ENCODE measurements around the gene RAB2B.
A peak's percentile ranks its signal among the peaks of the same experiment; 100 is the strongest.

RAB2B gene

DNA sequence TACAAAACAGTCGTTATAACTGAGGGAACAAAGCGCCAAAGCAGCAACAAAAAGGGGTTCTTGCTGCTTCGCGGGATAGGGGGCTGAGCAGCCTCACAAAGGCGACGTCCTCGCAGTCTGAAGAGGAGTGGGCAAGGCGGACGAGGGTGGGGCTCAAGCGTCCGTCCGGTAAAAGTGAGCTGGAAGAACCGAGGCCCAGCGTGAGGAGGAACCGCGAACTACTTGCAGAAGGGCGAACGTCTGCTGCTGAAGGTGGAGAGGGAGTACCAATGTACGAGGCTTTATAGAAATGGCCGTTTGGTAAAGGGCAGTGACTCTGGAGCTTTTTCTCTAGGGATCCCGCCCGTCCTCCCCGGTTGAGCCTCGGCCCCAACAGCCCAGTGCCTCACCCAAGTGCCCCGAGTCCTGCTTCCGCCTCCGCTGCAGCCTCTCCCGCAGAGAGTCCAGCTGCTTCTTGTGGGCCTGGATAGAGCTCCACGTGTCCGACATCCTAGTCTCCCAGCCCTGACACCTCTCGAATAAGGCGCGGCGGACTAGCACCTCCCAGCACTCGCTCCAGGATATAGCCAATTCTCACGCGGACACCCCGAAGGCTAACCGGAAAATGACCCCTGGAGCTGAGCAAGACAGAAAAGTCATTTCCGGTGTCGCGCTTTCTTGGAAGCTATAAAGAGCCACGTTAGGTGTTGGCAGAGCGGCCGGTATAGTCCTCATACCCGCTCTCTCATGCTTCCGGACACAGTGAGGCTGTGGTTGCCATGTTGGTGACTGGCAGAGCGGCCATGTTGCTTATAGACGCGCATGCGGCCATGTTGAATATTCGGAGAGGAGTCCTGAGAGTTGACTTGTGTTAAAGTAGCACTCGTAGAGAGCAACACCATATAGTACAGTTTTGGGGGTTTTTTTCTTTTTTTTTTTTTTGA lies 34.2 kb upstream of the RAB2B start, which contains the start of gene METTL3:
Gene METTL3 (minus strand): TSS at position 606 of the 923 bp plus-strand sequence. CDS start 117 bp downstream, at position 489.
- Histone ChIP-seq H4K20me1 (peaks cover 11% of the 10 kb centered on the region; the same call in 1 of the 2 replicates), H3K9me3 (no peaks in the 10 kb centered on the region), H3K36me3 (peaks cover 35% of the 10 kb centered on the region), H3K4me2 (peak within 1 kb of the TSS; percentile 83), H3K9ac (peak within 1 kb of the TSS; percentile 92), H3K4me3 (peak within 1 kb of the TSS; percentile 85), H3K27ac (peak within 1 kb of the TSS; percentile 88), H3K27me3 (no peaks in the 10 kb centered on the region), H3K4me1 (peaks cover 19% of the 10 kb centered on the region)
- no peak for TF ChIP-seq Cebpa-rat (IDR thresholded peaks at IDR 0.05)

DNA sequence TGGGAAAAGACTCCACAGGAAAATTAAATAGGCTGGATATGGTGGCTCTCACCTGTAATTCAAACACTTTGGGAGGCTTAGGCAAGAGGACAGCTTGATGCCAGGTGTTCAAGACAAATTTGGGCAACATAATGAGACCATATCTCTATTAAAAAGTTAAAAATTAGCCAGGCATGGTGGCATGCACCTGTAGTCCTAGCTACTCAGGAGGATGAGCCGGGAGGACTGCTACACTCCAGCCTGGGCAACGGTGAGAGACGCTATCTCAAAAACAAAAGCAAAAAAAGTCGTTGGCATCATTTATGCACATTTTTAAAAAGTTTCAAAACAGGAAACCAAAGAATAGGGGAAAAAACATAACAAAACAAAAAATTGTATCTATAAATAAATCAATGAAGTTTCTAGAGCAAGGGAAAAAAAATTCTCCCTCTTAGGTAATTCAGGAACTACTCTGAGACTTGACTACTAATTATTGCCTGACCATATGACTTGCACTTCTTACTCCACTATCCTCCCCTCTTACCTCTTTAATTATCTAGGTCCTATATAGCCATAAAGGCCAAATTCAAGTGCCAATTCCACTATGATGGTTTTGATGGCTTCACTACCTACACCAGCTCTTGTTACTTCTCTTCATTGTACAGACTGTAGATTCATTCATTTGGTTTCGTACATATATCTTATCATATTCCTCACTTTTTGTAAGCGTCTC lies 32.8 kb upstream of the RAB2B start:
- H3K4me2 ChIP-seq, result peak overlapping the region; percentile 83
- H3K9me3 ChIP-seq, result no peaks in the 10 kb centered on the region
- peak overlapping the region; percentile 92 for H3K9ac ChIP-seq
- H3K27ac ChIP-seq, result no peak overlapping the region
- H3K36me3 ChIP-seq, result peaks cover 40% of the 10 kb centered on the region
- no peaks in the 10 kb centered on the region for H3K27me3 ChIP-seq
- peaks cover 25% of the 10 kb centered on the region; the same call in 1 of the 2 replicates for H4K20me1 ChIP-seq
- peaks cover 23% of the 10 kb centered on the region for H3K4me1 ChIP-seq
- no peak for TF ChIP-seq Cebpa-rat (IDR thresholded peaks at IDR 0.05)
- peak overlapping the region; percentile 85 for H3K4me3 ChIP-seq

DNA sequence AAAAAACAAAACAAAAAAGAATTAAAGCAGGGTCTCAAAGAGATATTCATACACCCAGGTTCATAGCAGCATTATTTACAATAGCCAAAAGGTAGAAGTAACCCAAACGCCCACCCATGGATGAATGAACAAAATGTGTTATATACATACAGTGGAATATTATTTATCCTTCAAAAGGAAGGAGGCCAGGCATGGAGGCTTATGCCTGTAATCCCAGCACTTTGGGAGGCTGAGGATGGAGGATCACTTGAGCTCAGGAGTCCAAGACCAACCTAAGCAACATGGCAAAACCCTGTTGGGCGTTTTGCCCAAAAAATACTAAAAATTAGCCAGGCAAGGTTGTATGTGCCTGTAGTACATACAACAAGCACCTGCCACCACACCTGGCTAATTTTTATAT lies 29.8 kb upstream of the RAB2B start:
- Histone ChIP-seq H3K4me2 (no peak overlapping the region), H3K4me1 (peaks cover 21% of the 10 kb centered on the region), H3K9me3 (no peaks in the 10 kb centered on the region), H3K36me3 (peaks cover 68% of the 10 kb centered on the region), H3K27ac (no peak overlapping the region), H3K9ac (no peak overlapping the region), H3K27me3 (no peaks in the 10 kb centered on the region), H3K4me3 (no peak overlapping the region), H4K20me1 (peaks cover 40% of the 10 kb centered on the region; the same call in 1 of the 2 replicates)
- no peak for TF ChIP-seq Cebpa-rat (IDR thresholded peaks at IDR 0.05)

DNA sequence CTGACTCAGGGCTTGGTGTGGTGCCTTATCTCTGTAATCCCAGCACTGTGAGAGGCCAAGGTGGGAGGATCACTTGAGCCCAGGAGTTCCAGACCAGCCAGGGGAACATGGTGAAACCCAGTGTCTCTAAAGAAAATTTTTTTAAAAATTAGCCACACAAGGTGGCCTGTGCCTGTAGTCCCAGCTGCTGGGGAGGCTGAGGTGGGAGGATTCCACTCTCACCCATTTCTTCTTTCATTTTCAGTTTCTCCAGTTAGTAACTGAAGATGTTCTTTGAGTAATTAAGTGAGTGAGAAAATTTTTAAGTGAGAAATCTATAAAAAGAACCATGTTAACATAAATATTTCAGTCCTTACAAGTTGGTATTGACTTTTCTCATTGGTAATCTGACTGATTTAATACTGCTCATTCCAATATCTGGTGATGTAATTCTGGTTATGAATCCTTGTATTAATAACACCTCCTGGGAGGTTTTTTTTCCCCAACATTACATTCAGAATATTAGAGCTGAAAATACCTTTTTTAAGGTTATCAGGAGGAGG lies 28.3 kb upstream of the RAB2B start:
- Histone ChIP-seq H3K36me3 (peaks cover 83% of the 10 kb centered on the region), H3K27ac (no peak overlapping the region), H3K4me2 (no peak overlapping the region), H3K9me3 (no peaks in the 10 kb centered on the region), H4K20me1 (peaks cover 50% of the 10 kb centered on the region; the same call in 1 of the 2 replicates), H3K27me3 (no peaks in the 10 kb centered on the region), H3K4me1 (peaks cover 17% of the 10 kb centered on the region), H3K9ac (no peak overlapping the region), H3K4me3 (no peak overlapping the region)
- no peak for TF ChIP-seq Cebpa-rat (IDR thresholded peaks at IDR 0.05)

DNA sequence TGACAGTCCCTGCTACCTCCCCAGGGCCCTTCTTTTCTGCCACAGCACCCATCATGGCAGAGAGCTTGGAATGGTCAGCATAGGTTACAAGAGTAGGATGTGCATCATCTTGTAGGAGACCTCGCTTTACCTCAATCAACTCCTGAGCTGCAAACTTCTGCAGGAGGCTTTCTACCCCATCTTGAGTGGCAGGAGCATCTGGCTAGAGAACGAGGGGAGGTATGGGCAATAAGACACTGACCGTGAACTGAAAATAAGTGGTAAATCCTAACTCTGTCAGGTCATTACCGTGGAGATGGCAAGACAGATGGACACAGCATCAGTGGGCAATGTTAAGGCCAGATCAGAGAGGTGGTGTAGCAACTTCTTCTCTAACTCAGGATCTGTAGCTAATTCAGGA lies 26.6 kb upstream of the RAB2B start:
- no peak overlapping the region for H3K4me2 ChIP-seq
- H4K20me1 ChIP-seq, result peaks cover 52% of the 10 kb centered on the region; the same call in 1 of the 2 replicates
- H3K4me3 ChIP-seq, result no peak overlapping the region
- H3K27ac ChIP-seq, result no peak overlapping the region
- TF ChIP-seq Cebpa-rat (IDR thresholded peaks at IDR 0.05), result no peak
- H3K36me3 ChIP-seq, result peaks cover 89% of the 10 kb centered on the region
- H3K27me3 ChIP-seq, result no peaks in the 10 kb centered on the region
- H3K9me3 ChIP-seq, result no peaks in the 10 kb centered on the region
- H3K4me1 ChIP-seq, result 0 out of 2 replicates have a peak, but pooled peaks cover 5% of the 10 kb centered on the region
- no peak overlapping the region for H3K9ac ChIP-seq

DNA sequence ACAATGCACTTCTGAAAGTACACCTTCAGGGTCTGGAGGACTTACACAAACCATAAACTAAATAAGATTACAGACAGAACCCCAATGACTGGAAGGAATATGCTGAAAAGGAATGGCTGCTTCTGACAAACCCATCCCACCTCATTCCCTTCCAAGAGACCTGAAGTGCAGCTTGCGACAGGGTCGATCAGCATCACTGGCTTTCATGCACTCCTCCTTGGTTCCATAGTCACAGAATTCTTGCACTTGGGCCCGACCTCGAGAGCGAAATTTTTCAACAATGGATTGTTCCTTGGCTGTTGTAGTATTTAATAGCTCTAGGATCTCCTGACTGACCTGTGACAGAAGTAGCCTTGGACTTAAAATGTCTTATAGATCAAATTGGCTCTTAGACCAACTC lies 24.8 kb upstream of the RAB2B start:
- Histone ChIP-seq H4K20me1 (peaks cover 46% of the 10 kb centered on the region; the same call in 1 of the 2 replicates), H3K4me2 (no peak overlapping the region), H3K36me3 (peaks cover 89% of the 10 kb centered on the region), H3K9ac (no peak overlapping the region), H3K4me1 (0 out of 2 replicates have a peak, but pooled peaks cover 5% of the 10 kb centered on the region), H3K27me3 (no peaks in the 10 kb centered on the region), H3K27ac (no peak overlapping the region), H3K9me3 (no peaks in the 10 kb centered on the region), H3K4me3 (no peak overlapping the region)
- TF ChIP-seq Cebpa-rat (IDR thresholded peaks at IDR 0.05), result no peak

DNA sequence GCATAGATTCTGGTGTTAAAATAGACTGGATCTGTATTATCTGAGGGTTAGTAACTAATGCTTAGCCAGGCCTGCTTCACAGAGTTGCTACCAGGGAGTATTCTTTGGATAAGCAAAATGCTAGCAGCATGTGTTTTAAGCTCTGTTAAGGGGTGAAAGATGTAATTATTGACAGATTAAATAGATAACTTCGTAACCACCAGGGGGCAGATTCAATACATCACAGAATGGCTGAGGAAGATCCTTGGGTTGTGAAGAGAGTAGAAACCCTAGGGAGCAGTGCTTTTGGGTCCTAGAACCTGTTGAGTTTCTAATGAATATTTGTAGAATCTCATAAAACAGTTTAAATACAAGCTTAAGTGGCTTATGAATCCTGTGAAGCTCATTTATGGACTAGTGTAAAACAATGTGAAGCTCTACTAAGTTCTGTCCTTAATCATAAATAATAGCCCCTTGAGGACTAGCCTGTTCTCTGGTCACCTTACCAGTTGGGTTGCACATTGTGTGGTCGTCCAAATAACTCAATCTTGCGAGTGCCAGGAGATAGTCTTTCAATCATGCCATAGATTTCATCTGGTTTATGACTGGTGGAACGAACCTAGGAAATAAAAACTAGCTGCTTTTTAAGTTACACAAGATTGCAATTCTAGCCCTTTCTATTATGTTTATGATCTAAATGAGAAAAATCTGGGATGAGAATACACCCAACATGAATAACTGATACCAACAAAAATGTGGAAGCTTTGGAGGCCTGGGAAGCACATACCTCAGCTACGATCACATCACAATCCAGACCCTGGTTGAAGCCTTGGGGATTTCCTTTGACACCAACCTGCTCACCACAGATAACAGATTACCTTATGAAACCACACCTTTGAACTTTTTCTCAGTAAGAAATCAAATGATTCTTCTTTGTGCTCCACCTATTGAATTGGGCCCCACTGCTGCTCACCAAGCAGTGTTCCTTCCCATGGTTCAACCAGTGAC lies 22.1 kb upstream of the RAB2B start:
- H3K36me3 ChIP-seq, result peaks cover 100% of the 10 kb centered on the region
- H3K9ac ChIP-seq, result no peak overlapping the region

DNA sequence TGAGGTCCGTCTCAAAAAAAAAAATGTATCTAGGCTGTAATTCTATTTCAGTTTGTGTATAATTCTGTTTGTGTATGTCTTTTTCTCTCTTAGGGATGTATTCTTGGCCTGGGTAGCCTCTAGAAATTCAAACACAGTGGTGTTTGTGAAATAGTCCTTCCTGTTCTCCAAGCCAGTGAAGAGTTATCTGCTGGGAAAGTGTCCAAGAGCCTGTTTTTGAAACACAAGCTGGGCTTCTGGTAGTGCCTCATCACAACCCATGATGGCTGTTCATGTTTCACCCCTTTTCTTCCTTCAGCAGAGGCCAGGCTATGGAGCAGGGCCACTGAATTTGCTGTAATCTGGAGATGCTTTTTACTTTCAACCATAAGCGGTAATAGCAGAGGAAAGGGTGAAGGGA lies 19.7 kb upstream of the RAB2B start:
- H3K4me3 ChIP-seq, result no peak overlapping the region
- no peaks in the 10 kb centered on the region for H3K4me1 ChIP-seq
- H3K9ac ChIP-seq, result no peak overlapping the region
- H3K4me2 ChIP-seq, result no peak overlapping the region
- H3K36me3 ChIP-seq, result peaks cover 100% of the 10 kb centered on the region
- no peaks in the 10 kb centered on the region for H3K27me3 ChIP-seq
- H3K27ac ChIP-seq, result no peak overlapping the region
- peaks cover 12% of the 10 kb centered on the region; the same call in 1 of the 2 replicates for H4K20me1 ChIP-seq
- no peak for TF ChIP-seq Cebpa-rat (IDR thresholded peaks at IDR 0.05)
- no peaks in the 10 kb centered on the region for H3K9me3 ChIP-seq

More for the DNA sequence above, 22.1 kb upstream of the RAB2B start:
- Histone ChIP-seq H3K27ac (no peak overlapping the region), H3K4me2 (no peak overlapping the region), H3K4me1 (no peaks in the 10 kb centered on the region), H3K27me3 (no peaks in the 10 kb centered on the region), H3K9me3 (no peaks in the 10 kb centered on the region), H4K20me1 (peaks cover 19% of the 10 kb centered on the region; the same call in 1 of the 2 replicates), H3K4me3 (no peak overlapping the region)
- TF ChIP-seq Cebpa-rat (IDR thresholded peaks at IDR 0.05), result no peak

Data from BLaER1 (cell line).